Liver (tissue), 9 donors: ENCODE results near the gene SPP2. TPM values are rescaled to one million over a fixed set of nuclear protein-coding genes. Genes with fewer than 3 reads are reported as not detected.

Experiments used
- DNase-seq: peaks from one replicate; pipeline ENCODE4 v3.0.0-alpha.2; 2017; ENCODE audit warnings: low spot score
- H3K27ac ChIP-seq, 2 donors: one replicate each; pipeline ENCODE4 v1.7.0; 2013; ENCODE audit warnings: inconsistent platforms in 2 of 2, low read length in 2 of 2, control low read depth in 1 of 2, low read depth in 1 of 2, mild to moderate bottlenecking in 1 of 2
- H3K27me3 ChIP-seq, 4 donors: one replicate each; pipeline versions ENCODE4 v1.6.1 to v1.7.0; 2013; ENCODE audit warnings: low read length in 3 of 4, inconsistent platforms in 1 of 4, mild to moderate bottlenecking in 1 of 4, moderate library complexity in 1 of 4; ENCODE audit not compliant: control insufficient read depth in 4 of 4, insufficient read depth in 4 of 4
- H3K36me3 ChIP-seq, 4 donors: one replicate each; pipeline versions ENCODE4 v1.6.1 to v1.7.0; 2013; ENCODE audit warnings: low read length in 3 of 4, mild to moderate bottlenecking in 3 of 4, low read depth in 1 of 4, moderate library complexity in 1 of 4; ENCODE audit not compliant: control insufficient read depth in 4 of 4, insufficient read depth in 3 of 4
- H3K4me1 ChIP-seq, 4 donors: one replicate each; pipeline versions ENCODE4 v1.6.1 to v1.7.0; 2013; ENCODE audit warnings: low read length in 3 of 4, mild to moderate bottlenecking in 3 of 4, moderate library complexity in 1 of 4; ENCODE audit not compliant: control insufficient read depth in 4 of 4, insufficient read depth in 4 of 4
- H3K4me3 ChIP-seq, 3 donors: one replicate each; pipeline versions ENCODE4 v1.6.1 to v1.7.0; 2013; ENCODE audit warnings: low read length in 3 of 3, control low read depth in 1 of 3, low read depth in 1 of 3, mild to moderate bottlenecking in 1 of 3
- H3K9ac ChIP-seq, 2 donors: one replicate each; pipeline ENCODE4 v1.7.0; 2013; ENCODE audit warnings: low read length in 2 of 2, mild to moderate bottlenecking in 2 of 2, moderate library complexity in 2 of 2, control low read depth in 1 of 2, low read depth in 1 of 2
- H3K9me3 ChIP-seq, 4 donors: one replicate each; pipeline versions ENCODE4 v1.6.1 to v1.7.0; 2013; ENCODE audit warnings: low read length in 3 of 4; ENCODE audit not compliant: control insufficient read depth in 4 of 4
- ATF3 ChIP-seq: IDR thresholded peaks from 2 replicates; pipeline ENCODE4 v1.6.1; 2016; ENCODE audit warnings: antibody characterized with exemption
- FOXA1 ChIP-seq: IDR thresholded peaks from 2 replicates; pipeline ENCODE4 v1.6.1; 2016; ENCODE audit warnings: antibody characterized with exemption
- FOXA2 ChIP-seq: IDR thresholded peaks from 2 replicates; pipeline ENCODE4 v1.6.1; 2016; ENCODE audit warnings: antibody characterized with exemption
- GABPA ChIP-seq, 2 donors: IDR thresholded peaks in 1 of 2; conservative IDR thresholded peaks in 1 of 2; 2 replicates each; pipeline ENCODE4 v1.6.1; 2016; ENCODE audit warnings: antibody characterized with exemption in 2 of 2, mild to moderate bottlenecking in 1 of 2, moderate library complexity in 1 of 2
- HNF4A ChIP-seq, 2 donors: conservative IDR thresholded peaks; 2 replicates each; pipeline ENCODE4 v1.6.1; 2016; ENCODE audit warnings: antibody characterized with exemption in 2 of 2, mild to moderate bottlenecking in 2 of 2
- NR2F2 ChIP-seq: IDR thresholded peaks from 2 replicates; pipeline ENCODE4 v1.6.1; 2016; ENCODE audit warnings: antibody characterized with exemption
- RXRA ChIP-seq, 2 donors: IDR thresholded peaks; 2 replicates each; pipeline ENCODE4 v1.6.1; 2017 to 2018; ENCODE audit warnings: antibody characterized with exemption in 2 of 2, mild to moderate bottlenecking in 1 of 2
- TAF1 ChIP-seq: conservative IDR thresholded peaks from 2 replicates; pipeline ENCODE4 v1.6.1; 2016; ENCODE audit warnings: antibody characterized with exemption, mild to moderate bottlenecking
- ZBTB33 ChIP-seq: IDR thresholded peaks from 2 replicates; pipeline ENCODE4 v1.6.1; 2016; ENCODE audit warnings: antibody characterized with exemption
- WGBS: extraction: QIAGEN DNeasy Blood & Tissue Kit; methylation state at CpG from one replicate; pipeline ENCODE4 v1.1.7; 2013; 5-methylcytosine and 5-hydroxymethylcytosine counted together
- polyA plus RNA-seq, 2 donors: library from polyadenylated mRNA; stranded (reverse) in 1 of 2; unstranded in 1 of 2; fragments of 200-250 nt in 1 of 2; fragments of >200 nt in 1 of 2; fragmentation: Nextera tagmentation in 1 of 2; extraction: Ambion mirVana in 1 of 2; gene quantifications; one replicate each; pipeline versions ENCODE4 v1.2.1 to v1.2.3, GENCODE V29; 2013 to 2015
- total RNA-seq, 2 donors: library from RNA; depleted of rRNA; stranded (reverse); fragments of >200 nt; gene quantifications; one replicate each; pipeline ENCODE4 v1.2.3, GENCODE V29; 2014
- donor health status: healthy.
- donor health status: healthy.
- donor health status: healthy.
- donor health status: healthy.
- donor health status: healthy.

SPP2 gene
- total and polyA plus RNA-seq, 4 donors = 76.7 to 584 (median 147) TPM

- no peak for TF ChIP-seq RXRA (IDR thresholded peaks at IDR 0.05)
- TF ChIP-seq NR2F2 = no peak
- TF ChIP-seq GABPA (IDR thresholded peaks at IDR 0.05 in 1 of 2, conservative IDR thresholded peaks at IDR 0.05 in 1 of 2) = no peak
- TF ChIP-seq ZBTB33 = no peak
- no peak for TF ChIP-seq FOXA2
- no peak for TF ChIP-seq TAF1
- TF ChIP-seq FOXA1 = no peak
- TF ChIP-seq ATF3 = no peak
- no peak for TF ChIP-seq HNF4A (conservative IDR thresholded peaks at IDR 0.05)
- no peaks in the 10 kb centered on the region for H3K9me3 ChIP-seq
- no peaks in the 10 kb centered on the region for H3K27me3 ChIP-seq
- 87% methylated on average over 6 of the region's 6 CpGs for WGBS
- peaks cover 0 to 5% (median 2%) of the 10 kb centered on the region in 4 donors for H3K4me1 ChIP-seq
- no peak overlapping the region for H3K9ac ChIP-seq
- H3K27ac ChIP-seq = no peak overlapping the region
- no peaks in the 10 kb centered on the region for H3K36me3 ChIP-seq
- no peak for DNase-seq
- H3K4me3 ChIP-seq = no peak overlapping the region
These were observed 75.6 kb downstream of the SPP2 start for GRCh38 chr2:234126146-234126470.

Other genes starting within 250 kb of the SPP2 start
- gene HJURP, start 196.2 kb upstream of the SPP2 start, total RNA-seq = 10 to 100 TPM in 1 of 2 donors, under 1 TPM in 1; 0.08 to 32.9 TPM
- 1 to 10 TPM in 1 of 2 donors, under 1 TPM in 1; 0.94 to 1.9 TPM for gene HJURP, start 196.2 kb upstream of the SPP2 start, polyA plus RNA-seq
- gene TRPM8, start 133.3 kb upstream of the SPP2 start, total RNA-seq = 10 to 100 TPM in 1 of 2 donors, 1 to 10 TPM in 1; 1.1 to 79.2 TPM
- 10 to 100 TPM; 19.8 to 46.5 TPM for gene TRPM8, start 133.3 kb upstream of the SPP2 start, polyA plus RNA-seq